GM19468 (cell line): ENCODE measurements around the gene NEUROD2.

Experiments used
- ATAC-seq: cut with Tn5 transposase; IDR thresholded peaks from one replicate; pipeline ENCODE4 v1.9.1; 2021; ENCODE audit warnings: mild to moderate bottlenecking, moderate library complexity, moderate number of reproducible peaks; ENCODE audit not compliant: unreplicated experiment; ENCODE audit errors: extremely low read depth

The NEUROD2 gene

DNA sequence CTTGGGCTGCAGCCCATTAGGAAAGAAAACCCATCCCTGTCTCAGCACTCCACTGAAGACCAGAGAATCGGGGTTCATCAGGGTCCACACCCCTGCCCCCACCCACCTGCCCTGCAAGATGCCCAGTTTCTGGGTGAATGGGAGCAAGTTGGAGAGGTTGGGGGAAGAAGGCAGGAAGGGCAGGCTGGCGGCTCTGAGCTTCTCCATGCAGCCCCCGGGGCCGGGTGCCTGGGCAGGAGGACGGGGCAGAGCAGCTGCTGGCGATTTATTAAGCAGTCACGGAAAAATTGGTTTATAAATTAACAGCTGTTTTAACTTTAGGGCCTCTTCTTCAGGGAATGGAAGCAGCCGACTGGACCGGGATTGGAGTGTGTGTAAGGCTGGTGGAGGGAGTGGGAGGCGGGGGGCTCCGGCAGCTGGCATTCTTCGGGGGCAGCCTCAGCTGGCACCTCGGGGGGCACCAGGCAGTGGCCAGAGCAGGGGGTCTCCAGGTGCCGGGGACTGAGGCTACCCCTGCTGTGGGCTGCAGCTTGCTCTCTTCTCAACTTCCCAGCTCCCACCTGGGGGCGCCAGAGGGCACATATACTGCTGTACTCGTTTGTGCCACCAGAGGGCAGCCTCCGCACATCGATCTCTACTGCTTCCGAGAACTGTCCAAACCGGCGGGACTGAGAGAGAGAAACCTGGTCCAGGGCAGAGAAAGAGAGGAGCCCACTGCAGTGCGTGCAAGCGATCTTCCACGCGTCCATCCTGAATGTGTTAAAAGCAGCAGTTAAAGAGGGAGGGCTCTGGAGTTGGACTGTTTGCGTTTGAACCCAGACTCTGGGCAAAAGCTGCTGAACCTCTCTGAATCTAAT lies 14.0 kb upstream of the NEUROD2 start:
- ATAC-seq: no peak

DNA sequence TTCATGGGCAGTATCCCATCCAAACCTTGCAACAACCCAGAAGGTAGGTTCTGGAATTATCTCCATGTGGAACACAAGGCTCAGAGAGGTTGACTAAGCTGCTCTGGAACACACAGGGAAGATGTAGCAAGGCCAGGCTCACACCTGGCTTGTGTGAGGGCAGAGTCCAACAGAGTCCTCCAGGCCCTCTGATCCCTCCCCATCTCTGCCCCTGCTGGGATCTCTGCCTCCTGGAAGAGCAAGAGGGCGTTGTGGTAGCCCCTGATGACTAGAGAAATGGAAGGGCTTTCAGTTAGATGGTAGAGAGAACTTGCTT lies 12.0 kb upstream of the NEUROD2 start:
- no peak for ATAC-seq

DNA sequence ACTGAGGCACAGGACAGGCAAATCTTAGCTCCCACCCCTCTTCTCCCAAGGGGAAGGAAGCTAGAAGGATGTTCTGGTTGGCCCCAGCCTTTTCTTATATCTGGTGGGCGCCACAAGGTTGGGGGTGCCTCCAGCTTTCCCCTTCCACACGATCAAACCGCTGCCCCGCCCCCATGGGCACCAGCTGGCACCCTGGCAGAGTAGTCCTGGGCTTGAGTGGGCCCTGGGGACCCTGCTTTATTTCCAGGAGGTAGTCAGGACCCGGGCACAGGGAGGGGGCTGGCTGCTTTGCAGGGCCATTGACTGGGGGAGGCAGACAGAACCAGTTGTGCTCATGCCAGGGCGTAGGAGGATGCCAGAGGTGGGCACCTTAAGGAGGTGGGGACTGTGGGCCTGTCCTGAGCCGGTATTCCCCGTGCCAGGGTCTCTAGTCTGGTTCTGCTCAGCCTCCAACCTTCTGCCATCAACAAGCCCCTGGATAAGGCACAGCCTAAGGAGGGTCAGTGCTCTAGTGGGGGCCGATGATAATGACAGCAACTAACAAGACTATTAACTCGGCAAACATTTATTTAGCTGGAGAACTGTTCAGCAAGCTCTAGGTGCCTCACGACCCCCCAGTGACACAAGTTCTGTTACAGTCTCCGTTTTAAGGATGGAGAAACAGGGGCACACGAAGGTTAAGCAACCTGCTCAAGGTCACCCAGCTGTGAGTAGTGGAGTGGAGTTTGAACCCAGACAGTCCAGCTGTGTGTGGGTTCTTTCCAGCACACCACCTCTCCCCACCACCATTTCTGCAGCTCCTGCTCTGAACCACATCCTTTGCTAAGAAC lies 11.5 kb upstream of the NEUROD2 start:
- ATAC-seq: no peak

DNA sequence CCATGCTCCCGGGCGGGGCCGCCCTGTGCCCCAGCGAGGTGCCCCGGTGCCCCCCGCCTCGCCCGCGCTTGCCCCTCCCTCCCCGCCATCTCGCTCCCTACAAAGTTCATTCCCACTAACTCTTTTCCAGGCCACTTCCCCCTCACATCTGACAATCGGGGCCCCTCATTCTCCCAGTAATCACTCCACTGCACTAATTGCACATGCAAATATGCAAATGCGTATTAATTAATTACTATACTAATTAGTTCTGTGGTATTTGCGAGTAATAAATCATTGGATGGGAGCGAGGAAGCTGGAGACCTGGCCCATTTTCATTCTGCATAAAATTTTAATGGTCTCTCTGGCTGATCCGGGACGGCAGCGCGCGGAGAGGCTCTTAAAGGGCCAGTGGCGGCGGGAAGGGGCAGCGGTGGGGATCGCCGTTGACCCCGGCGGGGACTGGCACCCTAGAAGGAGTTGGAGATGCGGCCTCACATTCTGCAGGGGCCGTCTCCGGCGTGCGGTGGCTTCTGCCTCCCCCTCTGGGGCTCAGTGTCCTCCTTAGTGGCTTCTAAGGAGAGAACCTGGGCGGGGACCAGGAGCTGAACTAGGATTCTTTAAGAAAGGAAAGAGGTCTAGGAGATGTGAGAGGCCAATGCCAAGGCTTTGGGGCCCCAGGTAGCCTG lies 10.7 kb upstream of the NEUROD2 start:
- no peak for ATAC-seq

DNA sequence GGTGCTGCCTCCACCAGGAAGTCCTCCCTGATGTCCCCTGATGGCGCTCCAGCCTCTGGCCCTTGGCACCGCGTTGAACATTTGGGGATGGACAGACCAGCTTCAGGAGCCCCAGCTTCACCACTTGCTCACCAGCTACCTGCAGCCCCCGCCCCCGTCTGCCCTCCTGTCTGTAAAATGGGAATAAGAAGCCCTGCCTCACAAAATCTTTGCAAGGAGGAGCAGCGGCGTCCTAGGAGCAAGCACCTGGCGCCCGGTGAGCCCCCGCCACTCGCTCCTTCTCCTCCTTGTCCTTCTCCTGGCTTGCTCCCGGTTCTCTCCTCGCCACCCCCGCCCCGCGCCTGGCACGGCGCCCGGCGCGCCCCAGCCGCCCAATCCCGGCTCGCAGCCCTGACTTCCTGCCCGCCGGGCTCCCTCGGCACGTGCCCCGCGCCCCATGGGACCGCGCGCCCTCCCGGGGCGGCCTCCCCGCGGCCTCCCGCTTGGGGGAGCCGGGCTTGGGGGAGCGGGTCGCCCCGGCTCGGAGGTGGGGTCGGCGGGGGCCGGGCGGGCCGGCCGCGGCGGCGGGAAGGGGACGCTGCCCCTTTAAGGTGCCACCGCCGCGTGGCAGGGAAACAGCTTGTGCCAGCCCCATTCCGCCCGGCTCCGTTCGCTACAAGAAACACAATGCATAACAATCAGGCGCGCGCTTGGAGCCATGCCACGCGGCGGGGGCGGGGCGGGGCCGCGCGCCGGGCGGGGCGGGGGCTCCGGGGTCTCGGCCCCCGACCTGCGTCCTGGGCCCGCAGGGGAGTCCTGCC lies 9.9 kb upstream of the NEUROD2 start:
- no peak for ATAC-seq

DNA sequence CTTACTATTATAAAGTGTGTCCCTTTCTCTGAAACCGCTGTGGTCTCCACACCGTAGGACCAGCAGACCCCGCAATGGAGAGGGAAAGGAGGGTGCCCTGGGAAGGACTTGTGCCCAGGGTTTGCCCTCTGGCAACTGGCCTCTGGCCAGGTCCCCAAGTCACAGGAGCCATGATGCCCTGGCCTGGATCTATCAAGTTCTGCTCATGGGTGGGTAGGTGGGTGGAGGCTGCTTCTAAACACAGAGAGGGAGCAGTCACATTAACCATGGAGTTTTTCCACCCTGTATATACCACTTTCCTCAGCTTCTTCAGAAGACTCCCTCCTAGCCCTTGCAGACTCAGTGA lies 9.4 kb upstream of the NEUROD2 start:
- ATAC-seq: no peak

DNA sequence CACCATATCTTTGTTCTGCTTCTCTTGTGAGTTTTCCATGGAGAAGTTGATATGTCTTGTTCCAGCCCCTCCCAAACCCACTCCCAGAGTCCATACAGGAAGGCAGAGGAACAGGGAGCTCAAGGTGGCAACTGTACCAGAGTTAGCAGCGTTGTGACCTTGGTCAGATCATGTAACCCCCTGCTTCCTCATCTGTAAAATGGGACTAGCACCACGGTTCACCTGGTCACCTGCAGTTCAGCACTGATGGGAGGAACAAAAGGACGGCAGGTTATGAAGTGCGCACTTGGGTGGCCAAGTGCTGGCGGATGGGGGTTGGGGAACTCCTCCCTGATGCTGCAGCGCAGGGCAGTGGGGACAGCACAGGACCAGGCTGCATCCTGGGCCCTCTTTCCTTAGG lies 7.7 kb upstream of the NEUROD2 start:
- no peak for ATAC-seq

DNA sequence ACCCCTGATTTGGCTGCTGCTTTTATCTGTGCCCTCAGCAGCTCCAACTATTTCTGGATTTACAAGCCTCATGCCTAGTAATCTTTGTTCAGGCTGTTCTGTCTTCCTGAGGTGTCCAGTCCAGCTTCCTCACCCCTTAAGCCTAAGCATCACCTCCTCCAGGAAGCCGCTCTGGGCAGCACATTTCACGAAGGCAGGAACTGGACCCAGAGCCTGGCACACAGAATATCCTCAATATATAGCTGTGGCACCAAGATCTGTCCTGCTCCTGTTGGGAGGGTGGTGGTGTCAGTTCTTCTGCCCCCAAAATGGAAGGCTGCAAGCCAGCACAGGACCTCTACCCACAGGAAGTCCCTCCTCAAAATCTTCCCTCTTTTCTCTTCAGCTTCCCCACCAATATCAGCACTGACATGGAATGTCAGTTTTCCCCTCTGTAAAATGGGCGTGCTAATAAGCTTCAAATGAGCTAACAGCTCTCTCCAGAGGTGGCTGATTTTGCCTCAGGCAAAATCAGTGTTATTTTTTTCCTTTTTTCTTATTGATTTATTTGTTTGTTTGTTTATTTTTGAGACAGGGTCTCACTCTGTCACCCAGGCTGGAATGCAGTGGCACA lies 6.9 kb upstream of the NEUROD2 start:
- no peak for ATAC-seq

DNA sequence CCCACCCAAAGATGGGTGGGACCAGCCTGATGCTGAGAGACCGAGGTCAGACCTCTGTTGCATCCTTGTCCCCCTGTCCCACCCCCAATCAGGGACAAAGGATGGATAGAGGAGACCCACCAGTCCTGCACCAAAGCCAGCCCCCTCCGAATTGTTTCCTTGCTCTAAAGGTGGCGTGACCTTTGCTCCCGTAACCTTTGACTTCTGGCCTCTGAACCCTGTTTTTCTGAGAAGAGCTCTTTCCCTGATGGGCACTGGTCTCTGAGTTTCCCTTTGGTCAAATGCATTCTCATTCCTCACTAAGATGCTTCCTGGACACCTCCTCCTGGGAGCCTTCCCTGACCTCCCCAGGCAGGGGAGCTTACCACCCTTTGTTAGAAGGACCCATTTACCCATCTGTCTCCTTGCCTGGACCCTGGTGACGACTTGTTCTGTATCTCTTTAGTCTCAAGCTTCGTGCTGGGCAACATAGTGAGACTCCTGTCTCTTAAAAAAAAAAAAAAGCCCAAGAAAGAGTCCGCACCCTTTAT lies 5.3 kb upstream of the NEUROD2 start:
- no peak for ATAC-seq

DNA sequence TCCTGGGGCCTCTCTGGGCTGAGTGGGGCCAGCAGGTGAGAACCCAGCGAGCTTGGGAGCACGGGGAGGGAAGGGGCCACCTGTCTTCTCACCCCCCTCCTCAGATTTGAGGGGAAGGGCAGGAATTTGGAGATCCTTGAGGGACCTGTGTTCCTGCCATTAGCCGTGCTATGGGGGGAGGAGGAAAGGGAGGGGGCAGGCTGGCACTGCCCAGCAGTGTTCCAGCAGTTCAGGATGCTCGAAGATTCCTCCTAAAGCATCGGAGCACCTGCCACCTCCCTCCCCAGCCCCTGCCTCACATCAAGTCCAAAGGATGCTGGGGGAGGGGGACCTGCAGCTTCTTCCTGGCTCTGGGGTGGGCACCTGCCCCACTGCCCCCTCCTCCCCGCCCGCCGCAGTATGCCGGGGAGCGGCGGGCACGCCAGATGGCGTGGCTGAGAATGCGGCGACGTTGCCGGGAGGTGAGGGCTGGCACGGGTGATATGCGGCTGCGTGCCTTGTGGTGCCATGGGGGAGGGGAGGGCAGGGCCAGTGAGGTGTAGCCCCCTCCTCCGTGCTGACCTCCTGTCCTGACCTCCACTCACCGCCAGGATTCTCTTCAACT lies 4.7 kb upstream of the NEUROD2 start:
- no peak for ATAC-seq

DNA sequence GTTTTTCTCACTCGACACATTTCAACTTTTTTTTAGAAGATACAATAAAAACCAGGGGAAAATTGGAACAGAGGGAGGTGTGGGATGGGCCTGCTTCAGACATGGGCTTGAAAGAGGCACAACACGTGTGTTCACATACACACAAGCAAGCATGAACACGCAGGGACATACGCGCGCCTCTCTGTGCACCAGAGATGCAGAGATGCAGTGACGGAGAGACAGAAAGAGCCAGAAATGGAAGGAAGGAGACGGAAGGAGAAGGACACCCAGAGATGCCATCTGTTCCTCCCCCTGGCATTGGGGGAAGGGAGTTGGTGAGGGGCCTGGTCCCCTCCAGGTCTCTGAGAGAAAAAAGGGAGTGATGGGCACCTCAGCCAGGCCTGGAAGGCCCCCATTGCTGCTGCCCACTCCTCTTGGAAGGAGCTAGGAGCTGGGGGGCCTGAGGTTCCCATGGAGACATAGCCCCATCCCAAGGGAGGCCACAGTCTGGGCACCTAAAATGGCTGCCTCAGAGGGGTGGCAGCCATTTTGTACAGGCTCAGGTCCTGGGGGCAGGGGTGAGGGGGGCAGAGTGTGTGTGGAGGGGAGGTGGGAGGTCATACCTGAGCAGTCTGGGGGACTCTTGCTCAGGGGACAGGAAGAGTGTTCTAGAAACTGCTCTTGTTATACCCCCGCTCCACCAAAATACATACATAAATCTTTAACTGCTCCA lies 3.8 kb upstream of the NEUROD2 start:
- no peak for ATAC-seq

DNA sequence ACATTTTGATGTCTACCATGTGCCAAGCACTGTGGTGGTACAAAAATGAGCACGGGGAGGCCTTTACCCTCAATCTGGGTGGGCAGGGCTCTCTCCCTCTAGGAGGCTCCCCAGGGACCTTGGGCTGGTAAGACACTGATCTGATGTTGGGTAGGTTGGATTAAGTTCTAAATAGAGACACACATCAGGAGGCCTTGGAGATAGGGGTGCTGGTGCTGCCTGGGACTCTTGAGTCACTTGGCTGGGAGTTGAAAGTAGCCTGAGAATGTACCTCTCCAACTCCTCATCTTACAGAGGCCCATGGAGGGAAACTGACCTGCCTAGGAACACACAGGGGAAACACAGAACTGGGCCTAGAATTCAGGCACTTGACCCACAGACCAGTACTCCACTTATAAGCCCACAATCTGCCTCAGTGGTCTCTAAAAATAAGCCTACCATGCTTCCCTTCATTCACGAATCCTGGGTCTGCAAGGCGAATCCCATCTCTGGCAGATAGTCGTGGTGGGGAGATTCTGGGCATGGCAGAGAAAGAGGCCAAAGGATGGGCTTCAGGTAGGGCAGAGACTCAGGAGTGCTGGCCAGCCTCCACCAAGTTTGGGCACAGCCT lies 1.8 kb upstream of the NEUROD2 start:
- no peak for ATAC-seq

DNA sequence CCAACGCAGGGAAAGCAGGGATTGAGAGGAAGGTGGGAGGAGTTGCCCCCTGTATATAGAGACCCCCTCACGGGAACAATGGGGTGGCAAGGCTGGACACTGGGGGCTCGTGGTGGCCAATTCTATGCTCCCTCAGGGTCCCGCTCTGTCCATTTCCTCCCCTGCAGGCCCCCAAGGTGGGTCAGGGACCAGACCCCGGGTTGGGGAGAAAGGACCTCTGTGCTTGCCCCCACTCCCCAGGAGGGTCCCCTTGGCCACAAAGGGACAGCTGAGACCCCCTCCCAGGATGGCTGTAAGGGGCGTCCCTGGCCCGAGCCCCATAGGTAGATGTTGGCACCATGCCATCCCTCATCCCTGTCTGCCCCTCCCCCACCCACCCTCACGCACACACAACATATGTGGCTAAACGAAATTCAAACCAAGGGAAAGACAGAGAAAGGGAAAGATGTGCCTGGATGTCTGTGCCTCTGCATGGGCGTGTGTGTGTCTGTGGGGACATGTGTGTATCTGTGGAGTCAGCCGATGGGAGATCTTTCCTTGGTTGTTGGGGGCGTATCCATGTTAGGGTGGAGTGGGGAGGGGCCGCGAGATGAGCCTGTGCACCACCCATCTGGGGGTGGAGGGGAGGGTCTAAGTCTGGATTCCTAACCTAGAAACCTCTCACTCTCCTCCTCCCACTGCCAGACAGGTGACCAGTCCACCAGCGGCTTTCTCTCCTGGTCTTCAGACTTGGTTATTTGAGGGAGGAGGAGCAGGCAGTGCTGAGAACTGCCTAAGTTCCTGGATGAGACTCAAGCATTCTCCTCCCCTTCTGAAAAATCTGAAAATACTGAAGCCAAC lies 642 bp upstream of the NEUROD2 start:
- no peak for ATAC-seq

DNA sequence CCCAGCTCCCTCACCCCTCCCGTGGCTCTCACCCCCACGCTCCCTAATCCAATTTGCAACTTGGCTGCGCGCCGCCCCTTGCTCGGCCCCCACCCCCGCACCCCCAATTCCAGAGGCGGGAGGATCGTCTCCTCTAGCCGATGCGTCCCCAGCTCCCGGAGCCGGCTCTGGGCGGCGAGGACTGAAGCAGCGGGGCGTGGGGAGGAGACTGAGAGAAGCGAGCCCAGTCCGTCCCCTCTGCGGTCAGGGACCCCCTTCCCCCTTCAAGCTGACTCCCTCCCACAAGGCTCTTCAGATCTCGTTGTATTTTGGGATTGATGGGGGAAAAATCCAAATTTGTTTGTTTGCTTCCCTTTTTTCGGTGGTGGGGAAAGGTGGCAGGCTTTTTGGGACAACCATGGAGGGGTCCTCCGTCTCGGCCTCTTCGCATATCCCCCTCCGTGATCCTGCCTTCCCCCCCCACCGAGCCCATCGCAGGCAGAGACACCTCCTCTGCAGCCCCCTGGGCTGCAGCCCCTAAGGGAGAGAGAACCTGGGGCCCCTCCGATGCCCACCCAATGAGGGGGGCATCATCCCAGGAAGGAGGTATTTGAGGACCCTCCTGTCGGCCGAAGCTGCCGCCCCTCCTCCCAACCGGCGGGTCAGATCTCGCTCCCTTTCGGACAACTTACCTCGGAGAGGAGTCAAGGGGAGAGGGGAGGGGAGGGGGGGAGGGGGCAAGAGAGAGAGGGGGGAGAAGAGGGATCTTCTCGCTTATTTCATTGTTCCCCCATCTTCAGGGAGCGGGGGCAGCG lies 466 bp downstream of the NEUROD2 start:
- no peak for ATAC-seq

DNA sequence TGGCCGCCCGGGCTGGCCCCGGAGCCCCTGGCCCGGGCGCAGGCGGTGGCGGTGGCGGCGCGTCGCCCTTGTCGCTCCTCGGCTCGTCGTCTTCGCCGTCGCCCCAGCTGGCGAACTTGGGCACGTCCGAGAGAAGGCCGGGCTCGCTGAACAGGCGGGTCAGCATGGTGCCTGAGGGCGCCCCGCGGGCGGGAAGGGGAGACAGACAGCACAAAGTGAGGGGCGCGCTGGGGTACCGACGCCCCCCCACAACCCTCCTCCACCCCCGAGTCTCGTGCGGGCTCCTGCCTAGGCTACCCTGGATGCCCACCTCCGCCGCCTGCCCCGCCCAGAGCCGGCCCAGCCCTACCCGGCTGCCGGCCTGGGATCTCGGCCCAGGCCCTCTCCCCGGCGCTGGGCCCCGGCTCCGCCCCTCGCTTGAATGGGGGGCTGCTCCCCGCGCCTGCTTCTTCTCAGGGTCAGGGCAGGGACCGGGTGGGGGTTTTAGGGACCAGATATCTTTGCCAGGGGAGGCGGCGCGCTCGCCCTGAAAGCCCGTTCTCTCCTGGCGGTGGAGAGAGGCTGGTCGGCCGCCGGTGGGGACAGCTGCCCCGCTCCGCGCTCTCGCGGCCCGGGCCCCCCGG lies 1.2 kb downstream of the NEUROD2 start:
- ATAC-seq: no peak
